ENCODE measurements around the gene CPA1. TPM values are rescaled to one million over a fixed set of nuclear protein-coding genes. Genes with fewer than 3 reads are reported as not detected.

CPA1 gene
- total RNA-seq, 2 experiments from 2014 or later: not detected

Other genes with a start within 250 kb of the CPA1 start
- gene TMEM209, start 175.1 kb upstream of the CPA1 start, total RNA-seq: 10 to 100 TPM; 41.0 to 57.0 TPM
- gene SSMEM1, start 172.6 kb upstream of the CPA1 start, total RNA-seq: not detected
- under 1 TPM in 1 of 2 experiments, not detected in 1; 0.18 TPM for gene CPA2, start 113.6 kb upstream of the CPA1 start, total RNA-seq
- gene CPA4, start 87.3 kb upstream of the CPA1 start, total RNA-seq: not detected
- gene CPA5, start 35.7 kb upstream of the CPA1 start, total RNA-seq: under 1 TPM; 0.39 to 0.56 TPM
- 10 to 100 TPM; 19.7 to 21.2 TPM for gene CEP41, start 60.5 kb downstream of the CPA1 start, total RNA-seq
- 1 to 10 TPM; 1.7 to 1.9 TPM for gene MEST, start 111.6 kb downstream of the CPA1 start, total RNA-seq